Frontal cortex (tissue), 4 donors: ENCODE data around the gene SNRPD1. TPM values are rescaled to one million over a fixed set of nuclear protein-coding genes. Genes with fewer than 3 reads are reported as not detected.
"Not testable (repeated sequence)": the region's sequence is repeated elsewhere in the genome, so short reads cannot be mapped to it uniquely, and the experiment has no call there.

Experiments used
- DNase-seq, 2 donors: peaks; one replicate each; pipeline ENCODE4 v3.0.0; 2012; ENCODE audit warnings: low spot score in 2 of 2
- FAIRE-seq: peaks from 2 replicates; lab custom pipeline; 2012; peaks lifted over from hg19 to GRCh38; lab: Jason Lieb, UNC
- total RNA-seq: library from RNA; depleted of rRNA; stranded (reverse); fragments of >200 nt; gene quantifications from one replicate; pipeline ENCODE4 v1.2.3, GENCODE V29; 2014
- donor health status: control.
- donor health status: control.
- donor health status: control.

Gene SNRPD1
- total RNA-seq: 34.2 TPM

GRCh38 chr18:21612125-21613039, at the start of gene SNRPD1:
TSS of gene SNRPD1 (plus strand) at chr18:21612314. CDS start at chr18:21612430, 116 bp downstream.
- peak; percentile 81 to 89 for DNase-seq
- FAIRE-seq: no peak

- FAIRE-seq (no peak), DNase-seq (no peak)
These were observed 40.3 kb upstream of the SNRPD1 start for GRCh38 chr18:21571772-21572171.

- no peak for FAIRE-seq
These were observed 36.5 kb upstream of the SNRPD1 start for GRCh38 chr18:21575656-21576055.

GRCh38 chr18:21584391-21584790, 27.7 kb upstream of the SNRPD1 start:
- no peak for DNase-seq
- FAIRE-seq: no peak

More at GRCh38 chr18:21575656-21576055, 36.5 kb upstream of the SNRPD1 start:
- DNase-seq: no peak

GRCh38 chr18:21592361-21592760, 19.8 kb upstream of the SNRPD1 start:
- FAIRE-seq, DNase-seq: not testable (repeated sequence)

- FAIRE-seq: no peak
- DNase-seq: no peak
These were observed 18.4 kb upstream of the SNRPD1 start for GRCh38 chr18:21593540-21594257.

- DNase-seq: no peak
- FAIRE-seq: no peak
These were observed 14.5 kb upstream of the SNRPD1 start for GRCh38 chr18:21597620-21598019.

- DNase-seq (no peak), FAIRE-seq (no peak)
These were observed 13.2 kb upstream of the SNRPD1 start for GRCh38 chr18:21598726-21599584.

GRCh38 chr18:21599585-21600525, 12.3 kb upstream of the SNRPD1 start:
- DNase-seq: peak in 1 of 2 donors; percentile 51
- FAIRE-seq: no peak

- DNase-seq (peak; percentile 85 to 88), FAIRE-seq (no peak)
These were observed 11.3 kb upstream of the SNRPD1 start, which contains the start of gene ESCO1 for GRCh38 chr18:21600526-21601410. TSS of gene ESCO1 (minus strand) at chr18:21600704. CDS start at chr18:21574843, 25,861 bp downstream.

- FAIRE-seq (no peak), DNase-seq (no peak)
These were observed 9.9 kb upstream of the SNRPD1 start for GRCh38 chr18:21602299-21602587.

- DNase-seq (no peak), FAIRE-seq (no peak)
These were observed 7.4 kb upstream of the SNRPD1 start for GRCh38 chr18:21604671-21605070.

- DNase-seq (no peak), FAIRE-seq (no peak)
These were observed 6.9 kb upstream of the SNRPD1 start for GRCh38 chr18:21605213-21605612.

- not testable (repeated sequence) for FAIRE-seq, DNase-seq
These were observed 551 bp upstream of the SNRPD1 start for GRCh38 chr18:21611401-21612124.

GRCh38 chr18:21621640-21622039, 9.5 kb downstream of the SNRPD1 start:
- DNase-seq, FAIRE-seq: not testable (repeated sequence)

GRCh38 chr18:21629089-21629832, 17.1 kb downstream of the SNRPD1 start:
- DNase-seq (no peak), FAIRE-seq (no peak)

- DNase-seq: no peak
- FAIRE-seq: no peak
These were observed 20.3 kb downstream of the SNRPD1 start for GRCh38 chr18:21632393-21632792.
